GM12892 (cell line): ENCODE measurements around the gene FAM219A.

Experiments used
- POLR2A ChIP-seq: IDR thresholded peaks from 2 replicates; pipeline ENCODE4 v1.6.1; 2011; ENCODE audit warnings: low read depth, low read length, control low read depth
- POLR2AphosphoS5 ChIP-seq: IDR thresholded peaks from 2 replicates; pipeline ENCODE4 v1.6.1; 2011; ENCODE audit warnings: low read depth, low read length, control low read depth
- TAF1 ChIP-seq: IDR thresholded peaks from 2 replicates; pipeline ENCODE4 v1.6.1; 2011; ENCODE audit warnings: low read depth, mild to moderate bottlenecking, control low read depth, low read length, borderline replicate concordance

GRCh38 chr9:34452568-34452967 is 5.8 kb downstream of the FAM219A start:
- TF ChIP-seq POLR2A: no peak
- TF ChIP-seq TAF1: no peak
- no peak for TF ChIP-seq POLR2AphosphoS5
